GM18502 (cell line): ENCODE results near the gene OR10H5.
"Not testable (repeated sequence)": the region's sequence is repeated elsewhere in the genome, so short reads cannot be mapped to it uniquely, and the experiment has no call there.

ENCODE experiments used
- ATAC-seq: cut with Tn5 transposase; IDR thresholded peaks from one replicate; pipeline ENCODE4 v1.9.1; 2021; ENCODE audit warnings: mild to moderate bottlenecking; ENCODE audit not compliant: unreplicated experiment, poor library complexity

OR10H5 gene

GRCh38 chr19:15841875-15842569, 54.6 kb downstream of the OR10H5 start:
- ATAC-seq = no peak

DNA sequence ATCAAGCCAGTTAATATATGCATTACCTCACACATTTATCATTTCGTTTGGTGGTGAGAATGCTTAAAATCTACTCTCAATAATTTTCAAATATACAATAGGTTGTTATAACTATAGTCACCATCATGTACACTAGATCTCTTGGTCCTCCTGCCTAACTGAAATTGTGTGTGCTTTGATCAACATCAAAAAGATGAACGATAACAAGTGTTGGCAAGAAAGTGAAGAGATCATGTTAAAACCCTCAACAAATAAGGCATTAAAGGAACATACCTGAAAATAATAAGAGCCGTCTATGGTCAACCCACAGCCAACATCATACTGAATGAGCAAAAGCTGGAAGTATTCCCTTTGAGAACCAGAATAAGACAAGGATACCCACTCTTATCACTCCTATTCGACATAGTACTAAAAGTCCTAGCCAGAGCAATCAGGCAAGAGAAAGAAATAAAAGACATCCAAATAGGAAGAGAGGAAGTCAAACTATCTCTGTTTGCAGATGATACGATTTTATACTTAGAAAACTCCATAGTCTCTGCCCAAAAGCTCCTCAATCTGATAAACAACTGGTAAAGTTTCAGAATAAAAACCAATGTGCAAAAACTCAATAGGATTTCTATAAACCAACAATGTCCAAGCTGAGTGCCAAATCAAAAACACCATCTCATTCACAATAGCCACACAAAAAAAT, 55.9 kb downstream of the OR10H5 start:
- ATAC-seq = no peak

GRCh38 chr19:15843894-15844222, 56.4 kb downstream of the OR10H5 start:
- not testable (repeated sequence) for ATAC-seq

- no peak for ATAC-seq
These were observed 59.5 kb downstream of the OR10H5 start for GRCh38 chr19:15846923-15847322.

DNA sequence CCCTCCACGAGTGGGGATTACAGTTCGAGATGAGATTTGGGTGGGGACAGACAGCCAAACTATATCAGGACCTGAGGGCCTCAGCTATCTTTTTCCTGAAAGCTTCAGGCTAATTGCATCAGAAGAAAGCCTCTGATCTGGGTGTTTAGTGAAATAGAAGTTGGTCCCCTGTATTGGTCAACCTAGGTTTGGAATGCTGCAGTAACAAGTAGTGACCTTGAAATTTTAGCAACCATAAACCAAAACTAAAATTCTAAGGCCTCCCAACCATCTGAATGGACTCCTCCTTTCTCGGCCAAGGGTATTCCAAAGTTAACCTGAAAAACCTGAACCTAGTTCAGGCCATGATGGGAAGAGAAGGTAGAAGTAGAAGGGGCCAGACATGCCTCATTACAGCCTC, 62.9 kb downstream of the OR10H5 start:
- no peak for ATAC-seq
